HFF-Myc (cell line): ENCODE measurements around the gene IQGAP2.

Experiments
- DNase-seq: peaks from one replicate; pipeline ENCODE4 v3.0.0-alpha.2; 2011; ENCODE audit warnings: low read depth; ENCODE audit errors: extremely low read depth
- H3K4me3 ChIP-seq: replicated peaks from 2 replicates; pipeline ENCODE4 v1.5.1; 2011; ENCODE audit warnings: low read depth, mild to moderate bottlenecking, control low read depth, low read length
- CTCF ChIP-seq: IDR thresholded peaks from 2 replicates; pipeline ENCODE4 v1.5.1; 2012; ENCODE audit warnings: mild to moderate bottlenecking, low read depth, low read length, control low read depth; ENCODE audit errors: missing control alignments

IQGAP2 gene

GRCh38 chr5:76622973-76623596 lies 220.0 kb downstream of the IQGAP2 start, which contains the start of gene F2RL2:
TSS of gene F2RL2 (minus strand) at chr5:76623403. CDS start at chr5:76623230, 173 bp downstream.
- DNase-seq: peak; percentile 76
- H3K4me3 ChIP-seq: peak within 1 kb of the TSS; percentile 53

GRCh38 chr5:76625087-76625815 lies 222.2 kb downstream of the IQGAP2 start:
- no peak overlapping the region for H3K4me3 ChIP-seq
- TF ChIP-seq CTCF: no peak
- no peak for DNase-seq

More at GRCh38 chr5:76622973-76623596, 220.0 kb downstream of the IQGAP2 start, which contains the start of gene F2RL2:
- no peak for TF ChIP-seq CTCF

- TF ChIP-seq CTCF: no peak
- DNase-seq: no peak
- no peak overlapping the region for H3K4me3 ChIP-seq
Measured at GRCh38 chr5:76626738-76627137, 223.7 kb downstream of the IQGAP2 start.

- DNase-seq: no peak
- TF ChIP-seq CTCF: no peak
- H3K4me3 ChIP-seq: no peak overlapping the region
Measured at GRCh38 chr5:76634661-76635060, 231.6 kb downstream of the IQGAP2 start.

- no peak for TF ChIP-seq CTCF
- H3K4me3 ChIP-seq: no peak overlapping the region
- no peak for DNase-seq
Measured at GRCh38 chr5:76637490-76637889, 234.4 kb downstream of the IQGAP2 start.

GRCh38 chr5:76638479-76638878 lies 235.4 kb downstream of the IQGAP2 start:
- no peak for DNase-seq

More at GRCh38 chr5:76638479-76638878, 235.4 kb downstream of the IQGAP2 start:
- TF ChIP-seq CTCF: no peak
- no peak overlapping the region for H3K4me3 ChIP-seq
